Sigmoid colon (tissue), 7 donors: ENCODE data around the gene PALMD. TPM values are rescaled to one million over a fixed set of nuclear protein-coding genes. Genes with fewer than 3 reads are reported as not detected.

Experiments
- DNase-seq: peaks from one replicate; pipeline ENCODE4 v3.0.0-alpha.2; 2019
- H3K27ac ChIP-seq, 4 donors: fragments of 200-600 bp; sonication (generic); one replicate each; pipeline ENCODE4 v1.5.1; 2016 to 2019; ENCODE audit warnings: mild to moderate bottlenecking in 1 of 4
- H3K27me3 ChIP-seq, 3 donors: fragments of 200-600 bp; sonication (generic); one replicate each; pipeline ENCODE4 v1.5.1; 2019; ENCODE audit warnings: mild to moderate bottlenecking in 1 of 3
- H3K36me3 ChIP-seq, 4 donors: fragments of 200-600 bp; sonication (generic); one replicate each; pipeline ENCODE4 v1.5.1; 2016 to 2019
- H3K4me1 ChIP-seq, 4 donors: fragments of 200-600 bp; sonication (generic); one replicate each; pipeline ENCODE4 v1.5.1; 2017 to 2019
- H3K4me3 ChIP-seq, 4 donors: fragments of 200-600 bp; sonication (generic); one replicate each; pipeline ENCODE4 v1.5.1; 2017 to 2019; ENCODE audit warnings: mild to moderate bottlenecking in 2 of 4, moderate library complexity in 1 of 4
- H3K9me3 ChIP-seq, 4 donors: fragments of 200-600 bp in 3 of 4; sonication (generic) in 3 of 4; one replicate each; pipeline versions ENCODE4 v1.5.1 to v1.6.1; 2013 to 2019
- EP300 ChIP-seq, 4 donors: sonication (generic); formaldehyde crosslinking; IDR thresholded peaks; one replicate each; pipeline ENCODE4 v1.6.1; 2017; ENCODE audit warnings: antibody characterized with exemption in 4 of 4
- POLR2A ChIP-seq, 2 donors: fragments of 450-650 bp; IDR thresholded peaks; one replicate each; pipeline ENCODE4 v1.6.1; 2016; ENCODE audit warnings: antibody characterized with exemption in 2 of 2, mild to moderate bottlenecking in 2 of 2, moderate library complexity in 2 of 2
- POLR2AphosphoS5 ChIP-seq, 4 donors: sonication (generic); formaldehyde crosslinking; IDR thresholded peaks; one replicate each; pipeline ENCODE4 v1.6.1; 2017; ENCODE audit warnings: antibody characterized with exemption in 4 of 4
- WGBS, 2 donors: extraction: QIAGEN DNeasy Blood & Tissue Kit; methylation state at CpG; one replicate each; pipeline ENCODE4 v1.1.7; 2013; 5-methylcytosine and 5-hydroxymethylcytosine counted together
- intact Hi-C: fragments of 100-400 bp; cut with DNase I; formaldehyde crosslinking; loops from one replicate; pipeline ENCODE4 v1.15.1; 2023
- polyA plus RNA-seq, 3 donors: library from polyadenylated mRNA; stranded (reverse); fragments of 200-250 nt; gene quantifications; one replicate each; pipeline ENCODE4 v1.2.3, GENCODE V29; 2013
- total RNA-seq, 4 donors: library from RNA; depleted of rRNA; stranded (reverse); fragments of >200 nt; gene quantifications; one replicate each; pipeline ENCODE4 v1.1.0, GENCODE V29; 2016
- TF ChIP-seq, protein P1 (sequence below), 4 experiments: fragments of 450-650 bp in 3 of 4; fragments of 200-600 bp in 1 of 4; IDR thresholded peaks; one replicate each; pipeline ENCODE4 v1.5.1; 2016 to 2019; ENCODE audit warnings: antibody characterized with exemption in 4 of 4, mild to moderate bottlenecking in 3 of 4, moderate library complexity in 2 of 4
- donor health status: healthy with polysubstance abuse.
- donor health status: Bipolar disorder and iron deficiency.
- donor health status: healthy.

PALMD gene
- total and polyA plus RNA-seq, 7 donors: 0.92 to 20.2 (median 8.1) TPM

DNA sequence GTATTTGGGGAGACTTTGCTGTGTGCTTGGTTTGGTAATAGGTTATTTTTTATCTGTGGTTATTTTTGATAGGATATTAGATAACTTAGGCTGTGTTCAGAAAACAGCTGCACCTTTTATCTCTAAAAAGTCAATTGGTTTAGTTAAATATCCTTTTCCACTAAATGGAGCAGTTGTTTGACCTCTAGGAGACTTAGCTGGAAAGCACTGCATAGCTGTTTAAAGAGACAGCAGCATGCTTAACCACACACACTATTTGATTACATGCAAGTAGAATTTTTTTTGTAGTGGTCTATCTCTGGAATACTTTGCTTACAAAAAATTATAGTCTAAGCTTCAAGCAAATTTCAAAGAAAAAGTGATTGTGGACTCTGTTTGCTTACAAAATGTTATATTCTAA, 6.5 kb upstream of the PALMD start:
- Histone ChIP-seq H3K27ac (no peak overlapping the region), H3K4me1 (no peaks in the 10 kb centered on the region), H3K4me3 (no peak overlapping the region), H3K36me3 (no peaks in the 10 kb centered on the region), H3K9me3 (no peaks in the 10 kb centered on the region), H3K27me3 (no peaks in the 10 kb centered on the region)
- TF ChIP-seq, protein P1, sequence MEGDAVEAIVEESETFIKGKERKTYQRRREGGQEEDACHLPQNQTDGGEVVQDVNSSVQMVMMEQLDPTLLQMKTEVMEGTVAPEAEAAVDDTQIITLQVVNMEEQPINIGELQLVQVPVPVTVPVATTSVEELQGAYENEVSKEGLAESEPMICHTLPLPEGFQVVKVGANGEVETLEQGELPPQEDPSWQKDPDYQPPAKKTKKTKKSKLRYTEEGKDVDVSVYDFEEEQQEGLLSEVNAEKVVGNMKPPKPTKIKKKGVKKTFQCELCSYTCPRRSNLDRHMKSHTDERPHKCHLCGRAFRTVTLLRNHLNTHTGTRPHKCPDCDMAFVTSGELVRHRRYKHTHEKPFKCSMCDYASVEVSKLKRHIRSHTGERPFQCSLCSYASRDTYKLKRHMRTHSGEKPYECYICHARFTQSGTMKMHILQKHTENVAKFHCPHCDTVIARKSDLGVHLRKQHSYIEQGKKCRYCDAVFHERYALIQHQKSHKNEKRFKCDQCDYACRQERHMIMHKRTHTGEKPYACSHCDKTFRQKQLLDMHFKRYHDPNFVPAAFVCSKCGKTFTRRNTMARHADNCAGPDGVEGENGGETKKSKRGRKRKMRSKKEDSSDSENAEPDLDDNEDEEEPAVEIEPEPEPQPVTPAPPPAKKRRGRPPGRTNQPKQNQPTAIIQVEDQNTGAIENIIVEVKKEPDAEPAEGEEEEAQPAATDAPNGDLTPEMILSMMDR (IDR thresholded peaks at IDR 0.05): no peak
- TF ChIP-seq POLR2A (IDR thresholded peaks at IDR 0.05): no peak
- TF ChIP-seq POLR2AphosphoS5 (IDR thresholded peaks at IDR 0.05): no peak
- TF ChIP-seq EP300 (IDR thresholded peaks at IDR 0.05): no peak
- intact Hi-C loops: no loop called here
- DNase-seq: no peak

DNA sequence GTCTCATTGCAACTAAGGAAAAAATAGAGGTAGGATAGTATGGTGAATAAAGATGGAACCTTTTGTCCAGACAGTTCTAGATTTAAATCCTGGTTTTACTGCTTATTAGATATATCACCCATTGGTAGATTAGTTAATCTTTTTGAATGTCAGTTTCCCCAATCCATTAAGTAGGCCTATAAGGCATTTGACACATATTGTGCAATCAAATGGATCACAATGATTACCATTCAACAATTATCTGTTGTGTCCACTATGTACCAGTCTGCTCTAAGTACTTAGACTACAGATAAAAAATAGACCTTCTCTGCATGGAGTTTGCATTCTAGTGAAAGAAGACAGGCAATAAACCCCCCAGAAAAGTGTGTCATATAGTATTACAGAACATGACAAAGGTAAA, 6.0 kb upstream of the PALMD start:
- TF ChIP-seq, protein P1 (IDR thresholded peaks at IDR 0.05): no peak
- TF ChIP-seq POLR2AphosphoS5 (IDR thresholded peaks at IDR 0.05) (no peak), POLR2A (IDR thresholded peaks at IDR 0.05) (no peak), EP300 (IDR thresholded peaks at IDR 0.05) (no peak)
- DNase-seq: no peak
- Histone ChIP-seq H3K36me3 (no peaks in the 10 kb centered on the region), H3K27me3 (no peaks in the 10 kb centered on the region), H3K4me1 (no peaks in the 10 kb centered on the region), H3K27ac (no peak overlapping the region), H3K9me3 (no peaks in the 10 kb centered on the region), H3K4me3 (no peak overlapping the region)
- intact Hi-C loops: no loop called here

- Histone ChIP-seq H3K27me3 (no peaks in the 10 kb centered on the region), H3K36me3 (no peaks in the 10 kb centered on the region), H3K9me3 (no peaks in the 10 kb centered on the region), H3K4me1 (peaks cover 0 to 5% (median 2%) of the 10 kb centered on the region in 4 donors), H3K27ac (no peak overlapping the region), H3K4me3 (no peak overlapping the region)
- intact Hi-C loops: no loop called here
- no peak for DNase-seq
- TF ChIP-seq, protein P1 (IDR thresholded peaks at IDR 0.05): no peak
- no peak for TF ChIP-seq POLR2A (IDR thresholded peaks at IDR 0.05)
Measured at GRCh38 chr1:99640672-99641071, 5.2 kb upstream of the PALMD start.

DNA sequence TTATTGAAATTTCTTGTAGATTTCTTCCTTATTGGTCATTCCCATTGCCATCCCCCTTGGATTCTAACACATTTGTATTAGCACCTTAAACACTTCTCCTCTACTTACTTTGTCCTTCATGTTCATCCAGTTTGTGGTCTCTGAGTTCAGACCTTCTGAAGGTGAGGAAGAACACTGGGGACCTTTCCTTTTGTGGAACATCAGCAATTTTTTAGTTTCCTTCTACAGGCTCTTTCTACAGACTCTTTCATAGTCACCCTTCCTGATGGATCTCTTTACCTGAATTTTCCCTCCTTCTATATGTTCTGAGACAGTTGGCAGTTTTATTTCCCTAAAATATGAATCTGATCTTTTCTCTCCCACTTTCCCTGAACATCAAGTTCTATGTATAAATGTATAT, 4.4 kb upstream of the PALMD start:
- DNase-seq: no peak
- H3K4me1 ChIP-seq: peaks cover 0 to 11% (median 6%) of the 10 kb centered on the region in 4 donors
- TF ChIP-seq POLR2A (IDR thresholded peaks at IDR 0.05): no peak
- TF ChIP-seq EP300 (IDR thresholded peaks at IDR 0.05): no peak
- no peak for TF ChIP-seq POLR2AphosphoS5 (IDR thresholded peaks at IDR 0.05)
- TF ChIP-seq, protein P1 (IDR thresholded peaks at IDR 0.05): no peak
- intact Hi-C loops: no loop called here
- no peaks in the 10 kb centered on the region for H3K36me3 ChIP-seq
- no peak overlapping the region for H3K27ac ChIP-seq
- no peaks in the 10 kb centered on the region for H3K9me3 ChIP-seq
- no peak overlapping the region for H3K4me3 ChIP-seq
- H3K27me3 ChIP-seq: no peaks in the 10 kb centered on the region

DNA sequence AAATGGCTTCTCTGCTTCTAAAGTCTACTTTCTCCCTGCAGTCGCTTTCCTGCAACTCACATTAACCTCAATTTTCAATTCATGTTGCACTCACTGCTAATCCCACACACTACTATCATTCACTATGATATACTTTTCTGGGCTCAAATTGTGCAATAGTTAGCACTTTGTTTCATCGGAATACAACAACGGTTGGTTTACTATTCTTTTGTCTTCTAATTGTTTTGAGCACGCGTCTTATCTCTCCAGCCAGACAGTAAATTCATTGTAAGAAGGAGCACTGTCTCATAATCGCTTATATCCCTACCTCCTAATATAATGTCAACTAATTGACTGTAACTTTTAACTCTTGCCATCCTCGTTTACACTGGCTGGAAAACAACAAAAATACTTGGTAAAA, 3.9 kb upstream of the PALMD start:
- Histone ChIP-seq H3K27me3 (no peaks in the 10 kb centered on the region), H3K4me3 (no peak overlapping the region), H3K4me1 (peaks cover 0 to 15% (median 6%) of the 10 kb centered on the region in 4 donors), H3K9me3 (no peaks in the 10 kb centered on the region), H3K36me3 (no peaks in the 10 kb centered on the region), H3K27ac (no peak overlapping the region)
- WGBS, 2 donors: 78 to 85% methylated on average over 7 of the region's 7 CpGs
- no peak for TF ChIP-seq EP300 (IDR thresholded peaks at IDR 0.05)
- TF ChIP-seq, protein P1 (IDR thresholded peaks at IDR 0.05): no peak
- TF ChIP-seq POLR2A (IDR thresholded peaks at IDR 0.05): no peak
- TF ChIP-seq POLR2AphosphoS5 (IDR thresholded peaks at IDR 0.05): no peak
- intact Hi-C loops: no loop called here
- no peak for DNase-seq
